ENCODE measurements around the gene CLSTN3. TPM values are rescaled to one million over a fixed set of nuclear protein-coding genes. Genes with fewer than 3 reads are reported as not detected.

The CLSTN3 gene
- total and polyA plus RNA-seq, 2 of the 8 experiments (the other 6 are each of a cell fraction or from before 2014, with no cell fraction given) = 20.4 to 26.3 TPM

DNA sequence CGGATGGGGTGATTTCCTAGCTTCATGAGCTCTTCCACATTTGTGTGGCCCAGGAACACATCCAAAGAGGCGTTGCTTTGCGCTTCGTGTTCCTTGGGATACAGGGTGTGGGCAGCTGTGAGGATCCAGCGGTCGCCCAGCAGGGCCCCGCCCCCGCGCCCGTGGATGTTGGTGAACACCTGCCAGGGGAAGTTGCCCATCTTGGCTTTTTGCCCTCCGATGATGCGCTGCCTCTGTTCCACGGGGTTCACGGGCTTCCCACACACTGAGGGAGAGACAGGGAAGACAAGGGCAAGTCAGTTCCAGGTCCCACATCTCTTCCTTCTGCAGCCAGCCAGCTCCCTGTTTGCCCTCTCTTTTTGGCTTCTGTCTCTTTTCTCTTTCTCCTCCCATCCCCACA, 49.1 kb upstream of the CLSTN3 start (continued):
- TF ChIP-seq, protein P1, sequence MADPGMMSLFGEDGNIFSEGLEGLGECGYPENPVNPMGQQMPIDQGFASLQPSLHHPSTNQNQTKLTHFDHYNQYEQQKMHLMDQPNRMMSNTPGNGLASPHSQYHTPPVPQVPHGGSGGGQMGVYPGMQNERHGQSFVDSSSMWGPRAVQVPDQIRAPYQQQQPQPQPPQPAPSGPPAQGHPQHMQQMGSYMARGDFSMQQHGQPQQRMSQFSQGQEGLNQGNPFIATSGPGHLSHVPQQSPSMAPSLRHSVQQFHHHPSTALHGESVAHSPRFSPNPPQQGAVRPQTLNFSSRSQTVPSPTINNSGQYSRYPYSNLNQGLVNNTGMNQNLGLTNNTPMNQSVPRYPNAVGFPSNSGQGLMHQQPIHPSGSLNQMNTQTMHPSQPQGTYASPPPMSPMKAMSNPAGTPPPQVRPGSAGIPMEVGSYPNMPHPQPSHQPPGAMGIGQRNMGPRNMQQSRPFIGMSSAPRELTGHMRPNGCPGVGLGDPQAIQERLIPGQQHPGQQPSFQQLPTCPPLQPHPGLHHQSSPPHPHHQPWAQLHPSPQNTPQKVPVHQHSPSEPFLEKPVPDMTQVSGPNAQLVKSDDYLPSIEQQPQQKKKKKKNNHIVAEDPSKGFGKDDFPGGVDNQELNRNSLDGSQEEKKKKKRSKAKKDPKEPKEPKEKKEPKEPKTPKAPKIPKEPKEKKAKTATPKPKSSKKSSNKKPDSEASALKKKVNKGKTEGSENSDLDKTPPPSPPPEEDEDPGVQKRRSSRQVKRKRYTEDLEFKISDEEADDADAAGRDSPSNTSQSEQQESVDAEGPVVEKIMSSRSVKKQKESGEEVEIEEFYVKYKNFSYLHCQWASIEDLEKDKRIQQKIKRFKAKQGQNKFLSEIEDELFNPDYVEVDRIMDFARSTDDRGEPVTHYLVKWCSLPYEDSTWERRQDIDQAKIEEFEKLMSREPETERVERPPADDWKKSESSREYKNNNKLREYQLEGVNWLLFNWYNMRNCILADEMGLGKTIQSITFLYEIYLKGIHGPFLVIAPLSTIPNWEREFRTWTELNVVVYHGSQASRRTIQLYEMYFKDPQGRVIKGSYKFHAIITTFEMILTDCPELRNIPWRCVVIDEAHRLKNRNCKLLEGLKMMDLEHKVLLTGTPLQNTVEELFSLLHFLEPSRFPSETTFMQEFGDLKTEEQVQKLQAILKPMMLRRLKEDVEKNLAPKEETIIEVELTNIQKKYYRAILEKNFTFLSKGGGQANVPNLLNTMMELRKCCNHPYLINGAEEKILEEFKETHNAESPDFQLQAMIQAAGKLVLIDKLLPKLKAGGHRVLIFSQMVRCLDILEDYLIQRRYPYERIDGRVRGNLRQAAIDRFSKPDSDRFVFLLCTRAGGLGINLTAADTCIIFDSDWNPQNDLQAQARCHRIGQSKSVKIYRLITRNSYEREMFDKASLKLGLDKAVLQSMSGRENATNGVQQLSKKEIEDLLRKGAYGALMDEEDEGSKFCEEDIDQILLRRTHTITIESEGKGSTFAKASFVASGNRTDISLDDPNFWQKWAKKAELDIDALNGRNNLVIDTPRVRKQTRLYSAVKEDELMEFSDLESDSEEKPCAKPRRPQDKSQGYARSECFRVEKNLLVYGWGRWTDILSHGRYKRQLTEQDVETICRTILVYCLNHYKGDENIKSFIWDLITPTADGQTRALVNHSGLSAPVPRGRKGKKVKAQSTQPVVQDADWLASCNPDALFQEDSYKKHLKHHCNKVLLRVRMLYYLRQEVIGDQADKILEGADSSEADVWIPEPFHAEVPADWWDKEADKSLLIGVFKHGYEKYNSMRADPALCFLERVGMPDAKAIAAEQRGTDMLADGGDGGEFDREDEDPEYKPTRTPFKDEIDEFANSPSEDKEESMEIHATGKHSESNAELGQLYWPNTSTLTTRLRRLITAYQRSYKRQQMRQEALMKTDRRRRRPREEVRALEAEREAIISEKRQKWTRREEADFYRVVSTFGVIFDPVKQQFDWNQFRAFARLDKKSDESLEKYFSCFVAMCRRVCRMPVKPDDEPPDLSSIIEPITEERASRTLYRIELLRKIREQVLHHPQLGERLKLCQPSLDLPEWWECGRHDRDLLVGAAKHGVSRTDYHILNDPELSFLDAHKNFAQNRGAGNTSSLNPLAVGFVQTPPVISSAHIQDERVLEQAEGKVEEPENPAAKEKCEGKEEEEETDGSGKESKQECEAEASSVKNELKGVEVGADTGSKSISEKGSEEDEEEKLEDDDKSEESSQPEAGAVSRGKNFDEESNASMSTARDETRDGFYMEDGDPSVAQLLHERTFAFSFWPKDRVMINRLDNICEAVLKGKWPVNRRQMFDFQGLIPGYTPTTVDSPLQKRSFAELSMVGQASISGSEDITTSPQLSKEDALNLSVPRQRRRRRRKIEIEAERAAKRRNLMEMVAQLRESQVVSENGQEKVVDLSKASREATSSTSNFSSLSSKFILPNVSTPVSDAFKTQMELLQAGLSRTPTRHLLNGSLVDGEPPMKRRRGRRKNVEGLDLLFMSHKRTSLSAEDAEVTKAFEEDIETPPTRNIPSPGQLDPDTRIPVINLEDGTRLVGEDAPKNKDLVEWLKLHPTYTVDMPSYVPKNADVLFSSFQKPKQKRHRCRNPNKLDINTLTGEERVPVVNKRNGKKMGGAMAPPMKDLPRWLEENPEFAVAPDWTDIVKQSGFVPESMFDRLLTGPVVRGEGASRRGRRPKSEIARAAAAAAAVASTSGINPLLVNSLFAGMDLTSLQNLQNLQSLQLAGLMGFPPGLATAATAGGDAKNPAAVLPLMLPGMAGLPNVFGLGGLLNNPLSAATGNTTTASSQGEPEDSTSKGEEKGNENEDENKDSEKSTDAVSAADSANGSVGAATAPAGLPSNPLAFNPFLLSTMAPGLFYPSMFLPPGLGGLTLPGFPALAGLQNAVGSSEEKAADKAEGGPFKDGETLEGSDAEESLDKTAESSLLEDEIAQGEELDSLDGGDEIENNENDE (IDR thresholded peaks at IDR 0.05; ENCODE audit: insufficient replicate concordance, low read length) = no peak
- TF ChIP-seq BACH1 (IDR thresholded peaks at IDR 0.05; ENCODE audit: low read length) (no peak), SIX5 (IDR thresholded peaks at IDR 0.05; ENCODE audit: low read depth, low read length) (no peak), CHD2 (IDR thresholded peaks at IDR 0.05; ENCODE audit: low read length) (no peak), SP4 (IDR thresholded peaks at IDR 0.05; ENCODE audit: low read length) (no peak), HDAC2 (IDR thresholded peaks at IDR 0.05; ENCODE audit: borderline replicate concordance in 1 of 2, low read depth in 2 of 2, low read length in 2 of 2) (no peak)
- TF ChIP-seq, protein P2, sequence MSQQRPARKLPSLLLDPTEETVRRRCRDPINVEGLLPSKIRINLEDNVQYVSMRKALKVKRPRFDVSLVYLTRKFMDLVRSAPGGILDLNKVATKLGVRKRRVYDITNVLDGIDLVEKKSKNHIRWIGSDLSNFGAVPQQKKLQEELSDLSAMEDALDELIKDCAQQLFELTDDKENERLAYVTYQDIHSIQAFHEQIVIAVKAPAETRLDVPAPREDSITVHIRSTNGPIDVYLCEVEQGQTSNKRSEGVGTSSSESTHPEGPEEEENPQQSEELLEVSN (IDR thresholded peaks at IDR 0.05) = no peak
